Activated CD8-positive, alpha-beta memory T cell treated with anti-CD3 and anti-CD28 coated beads for 36 hours (primary cell): Measurements from ENCODE around the gene SSUH2. TPM values are rescaled to one million over a fixed set of nuclear protein-coding genes. Genes with fewer than 3 reads are reported as not detected.
"Not testable (repeated sequence)": the region's sequence is repeated elsewhere in the genome, so short reads cannot be mapped to it uniquely, and the experiment has no call there.

ENCODE experiments used
- CTCF ChIA-PET: fragments of 350-600 bp; sonication (Branson Sonifier 250); formaldehyde crosslinking; loops from one replicate; lab custom pipeline; 2021; ENCODE audit warnings: antibody characterized with exemption; lab: Charles Lee
- POLR2A ChIA-PET: fragments of 350-600 bp; sonication (Branson Sonifier 250); formaldehyde crosslinking; loops from one replicate; lab custom pipeline; 2021; ENCODE audit warnings: antibody characterized with exemption; lab: Charles Lee
- total RNA-seq, 2 experiments: library from RNA; stranded (reverse); gene quantifications; one replicate each; pipeline ENCODE4 v1.2.3, GENCODE V29; 2021

SSUH2 gene
- total RNA-seq, 2 experiments from 2014 or later = not detected

- ChIA-PET POLR2A (no interaction called here), CTCF (no interaction called here)
These were observed 48.9 kb downstream of the SSUH2 start for GRCh38 chr3:8595695-8596115.

DNA sequence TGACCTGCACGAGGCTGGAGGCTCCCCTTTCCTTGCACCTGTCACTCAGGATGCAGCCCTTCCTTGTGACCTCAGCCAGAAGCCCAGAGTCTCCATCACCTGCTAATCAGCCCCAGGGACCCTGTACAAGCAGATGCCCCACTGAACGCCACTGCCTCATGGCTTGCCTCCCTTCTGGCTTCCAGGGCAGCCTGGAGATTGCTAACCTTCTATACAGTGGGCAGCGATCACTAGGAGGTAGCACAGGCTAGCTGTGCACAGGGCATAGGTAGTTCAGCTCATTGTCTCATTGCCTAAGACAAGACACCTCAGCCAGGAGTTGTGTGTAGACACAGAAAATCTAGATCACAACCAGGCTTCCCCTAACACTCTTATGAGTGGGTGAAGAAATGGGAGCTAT, 49.3 kb downstream of the SSUH2 start:
- POLR2A ChIA-PET = no interaction called here
- CTCF ChIA-PET = no interaction called here

DNA sequence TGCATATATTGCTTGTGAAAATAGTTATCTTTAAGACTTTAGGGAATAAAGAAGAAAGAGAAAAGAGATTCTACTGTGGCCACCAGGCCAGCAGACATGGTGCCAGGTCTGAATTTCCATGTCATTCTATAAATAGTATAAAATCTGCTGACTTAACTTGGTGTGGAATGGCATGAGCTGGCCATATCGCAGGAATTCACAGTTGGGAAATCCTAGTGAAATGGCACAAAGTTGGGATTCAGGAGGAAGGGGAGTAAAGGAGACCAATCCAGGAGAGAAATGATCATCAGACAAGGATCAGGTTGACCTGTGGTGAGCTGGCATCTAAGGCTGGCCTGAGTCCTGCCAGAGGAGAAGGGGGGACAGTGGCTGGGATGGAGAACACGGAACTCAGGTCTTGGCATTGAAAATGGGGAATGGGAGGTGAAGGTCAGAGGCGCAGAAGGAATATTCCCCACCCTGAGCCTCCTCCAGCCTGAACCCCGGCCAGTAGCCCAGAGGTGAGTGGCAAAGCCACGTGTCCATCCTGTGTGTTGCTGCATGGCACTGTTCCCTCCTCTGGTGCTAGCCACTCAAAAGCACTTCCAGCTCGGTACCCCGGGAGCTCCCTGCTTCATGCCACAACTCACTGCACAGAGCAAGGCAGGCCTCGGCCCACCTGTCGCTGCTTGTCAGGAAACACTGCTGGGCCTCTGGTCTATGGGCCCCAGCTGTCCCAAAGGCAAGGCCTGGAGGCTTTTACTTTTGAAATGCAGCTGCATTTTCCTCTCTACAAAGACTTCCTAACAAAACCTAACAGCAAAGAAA, 51.4 kb downstream of the SSUH2 start:
- CTCF ChIA-PET = no interaction called here
- POLR2A ChIA-PET = no interaction called here

- POLR2A ChIA-PET = no interaction called here
- CTCF ChIA-PET = no interaction called here
These were observed 54.6 kb downstream of the SSUH2 start for GRCh38 chr3:8589880-8590556.

DNA sequence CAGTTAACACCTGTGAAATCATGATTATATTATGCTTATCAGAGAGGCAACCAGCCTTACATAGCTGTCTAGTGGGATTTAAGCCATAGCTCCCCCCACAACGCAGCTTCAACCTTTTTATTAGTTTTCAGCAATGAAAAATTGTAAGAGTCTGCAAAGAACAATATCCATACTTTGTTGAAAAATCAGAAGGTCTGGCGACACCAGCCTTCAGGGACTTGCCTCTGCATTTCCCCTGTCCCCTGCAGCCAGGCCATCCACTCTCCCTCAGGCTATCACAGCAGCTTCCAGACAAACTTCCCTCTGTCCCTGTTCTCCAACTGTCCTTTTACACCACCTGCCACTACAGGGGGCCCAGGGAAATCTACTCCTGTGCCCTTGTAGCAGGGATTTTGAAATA, 59.9 kb downstream of the SSUH2 start:
- POLR2A ChIA-PET = no interaction called here
- CTCF ChIA-PET = no interaction called here

DNA sequence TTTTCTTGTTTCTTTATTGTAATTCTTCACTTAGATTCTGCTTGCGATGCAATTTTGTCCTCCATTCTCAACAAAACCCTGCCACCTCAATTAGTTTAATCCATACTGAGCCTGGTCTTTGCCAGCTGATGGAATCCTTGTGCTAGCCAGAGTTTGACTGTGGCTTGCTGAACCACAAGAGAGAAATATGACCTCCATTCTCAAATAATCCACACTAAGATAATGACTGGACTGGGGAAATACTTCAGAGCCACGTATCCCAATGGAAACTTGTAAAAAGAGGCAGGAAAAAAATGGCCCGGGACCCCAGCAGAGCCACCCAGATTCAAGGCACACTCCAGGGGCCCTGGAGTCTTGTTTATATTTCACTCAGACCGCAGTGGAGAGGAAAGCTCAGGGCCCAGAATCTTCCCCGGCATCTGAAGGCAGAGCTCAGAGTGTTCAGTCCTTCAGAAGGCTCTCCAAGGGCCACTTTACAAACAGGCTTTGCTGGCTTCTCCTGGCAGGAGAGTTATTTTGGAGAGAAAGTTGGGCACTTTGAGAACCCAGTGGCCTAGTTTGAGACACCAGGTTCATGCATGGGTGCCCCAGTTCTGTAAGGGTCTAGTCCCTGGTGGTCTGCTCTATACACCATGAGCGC, 62.7 kb downstream of the SSUH2 start:
- ChIA-PET POLR2A (no interaction called here), CTCF (no interaction called here)

DNA sequence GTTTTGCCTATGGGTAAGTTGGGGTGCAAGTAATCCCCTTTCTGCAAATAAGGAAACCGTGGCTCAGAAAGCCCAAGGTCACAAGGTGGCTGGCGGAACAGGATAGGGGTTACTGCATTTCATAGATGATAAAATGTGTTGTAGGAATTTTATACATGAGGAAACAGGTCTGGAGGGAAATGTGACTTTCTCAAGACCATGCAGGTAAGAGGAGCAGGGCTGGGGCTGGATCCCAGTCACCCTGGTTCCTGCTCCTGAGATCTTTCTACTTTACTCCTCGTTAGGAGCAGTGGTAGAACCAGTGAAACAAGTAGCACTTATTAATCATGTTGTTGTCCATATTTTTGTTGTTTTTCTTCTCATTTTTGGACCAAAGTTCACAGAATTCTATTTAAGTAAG, 63.2 kb downstream of the SSUH2 start:
- CTCF ChIA-PET = no interaction called here
- POLR2A ChIA-PET = no interaction called here

DNA sequence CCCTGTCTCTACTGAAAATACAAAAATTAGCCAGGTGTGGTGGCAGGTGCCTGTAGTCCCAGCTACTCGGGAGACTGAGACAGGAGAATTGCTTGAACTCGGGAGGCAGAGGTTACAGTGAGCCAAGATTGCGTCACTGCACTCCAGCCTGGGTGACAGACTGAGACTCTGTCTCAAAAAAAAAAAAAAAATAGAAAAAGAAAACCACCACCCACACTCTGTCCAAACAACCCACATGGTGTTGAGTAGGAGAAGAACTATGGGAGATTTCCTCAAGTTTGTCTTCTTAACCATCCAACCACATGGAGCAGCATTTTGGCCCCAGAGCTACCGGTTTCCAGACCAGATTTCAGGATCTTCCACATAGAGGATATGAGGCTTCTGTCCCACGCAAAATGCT, 64.2 kb downstream of the SSUH2 start:
- POLR2A ChIA-PET, CTCF ChIA-PET: not testable (repeated sequence)

- POLR2A ChIA-PET = no interaction called here
These were observed 64.7 kb downstream of the SSUH2 start for GRCh38 chr3:8579943-8580342.

GRCh38 chr3:8579096-8579495, 65.5 kb downstream of the SSUH2 start:
- CTCF ChIA-PET = no interaction called here
- POLR2A ChIA-PET = no interaction called here

More at GRCh38 chr3:8579943-8580342, 64.7 kb downstream of the SSUH2 start:
- CTCF ChIA-PET = no interaction called here

- ChIA-PET POLR2A (no interaction called here), CTCF (no interaction called here)
These were observed 66.3 kb downstream of the SSUH2 start for GRCh38 chr3:8578282-8578681.

GRCh38 chr3:8576841-8577571, 67.6 kb downstream of the SSUH2 start:
- ChIA-PET POLR2A (no interaction called here), CTCF (no interaction called here)

- POLR2A ChIA-PET = no interaction called here
- CTCF ChIA-PET = no interaction called here
These were observed 68.2 kb downstream of the SSUH2 start for GRCh38 chr3:8576436-8576835.

DNA sequence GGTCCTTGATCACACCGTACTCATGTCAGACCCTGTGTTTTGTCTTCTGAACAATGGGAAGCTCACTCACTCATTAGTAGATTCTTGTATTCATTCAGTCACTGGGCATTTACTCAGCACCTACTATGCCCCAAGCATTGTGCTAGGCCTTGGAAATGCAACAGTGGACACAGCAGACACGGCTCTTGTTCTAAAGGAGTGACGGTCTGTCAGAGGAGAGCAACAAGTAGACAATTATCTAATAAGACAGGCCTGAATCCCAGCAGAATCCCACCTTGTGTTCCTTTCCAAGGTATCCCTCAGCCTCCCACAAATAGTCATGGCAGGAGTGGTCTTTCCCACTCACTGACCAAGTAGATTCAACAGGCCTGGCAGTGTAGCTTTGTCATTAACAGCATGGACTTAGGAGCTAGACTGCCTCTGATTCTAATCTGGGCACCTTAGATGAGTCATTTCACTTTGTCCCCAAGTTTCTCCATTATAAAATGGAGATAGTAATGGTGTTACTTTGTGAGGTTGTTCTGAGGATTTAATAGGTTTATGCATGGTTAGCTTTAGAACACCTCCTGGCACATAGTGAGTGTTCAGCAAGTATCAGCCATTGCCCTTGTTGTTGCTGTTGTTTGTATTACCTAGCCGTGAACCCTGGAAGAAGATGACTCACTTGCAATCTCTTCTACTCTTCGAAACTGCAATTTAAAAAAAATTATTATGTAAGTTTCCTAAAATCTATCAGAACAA, 69.1 kb downstream of the SSUH2 start:
- POLR2A ChIA-PET = no interaction called here

GRCh38 chr3:8574670-8575322, 69.8 kb downstream of the SSUH2 start:
- CTCF ChIA-PET = no interaction called here
- POLR2A ChIA-PET = no interaction called here

More for the DNA sequence above, 69.1 kb downstream of the SSUH2 start:
- CTCF ChIA-PET = no interaction called here

GRCh38 chr3:8574040-8574669, 70.4 kb downstream of the SSUH2 start:
- POLR2A ChIA-PET = no interaction called here

DNA sequence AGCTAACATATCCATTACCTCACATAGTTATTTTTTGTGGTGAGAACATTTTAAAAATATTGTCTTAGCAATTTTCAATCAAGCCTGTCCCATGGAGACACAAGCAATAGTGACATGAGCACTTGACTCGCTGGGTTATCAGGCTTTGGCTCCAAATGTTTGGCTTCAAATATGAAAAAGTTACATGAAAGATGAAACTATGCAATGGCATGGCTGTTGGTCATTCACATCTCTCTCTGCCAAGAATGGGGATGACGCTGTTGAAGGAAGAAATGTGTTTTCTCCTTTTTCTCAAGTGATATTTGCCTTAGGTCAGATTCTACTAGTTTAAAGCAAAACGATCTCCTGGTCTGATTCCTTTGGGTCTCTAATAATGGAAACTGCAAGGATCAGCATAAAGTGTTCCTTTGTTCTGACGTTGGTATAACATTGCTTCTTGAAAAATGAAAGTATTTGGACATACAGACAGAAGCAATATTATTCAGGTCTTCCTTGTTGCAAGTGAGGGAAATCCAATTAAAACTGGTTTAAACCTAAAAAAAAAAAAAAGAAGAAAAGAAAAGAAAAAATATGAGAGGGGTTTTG, 71.2 kb downstream of the SSUH2 start:
- CTCF ChIA-PET = no interaction called here
- POLR2A ChIA-PET = no interaction called here

More at GRCh38 chr3:8574040-8574669, 70.4 kb downstream of the SSUH2 start:
- CTCF ChIA-PET = no interaction called here

- ChIA-PET CTCF (interaction anchor here (1.5 kb wide), 1 partner anchor 13 kb away, joined by 3 read pairs; no protein-coding TSS in a partner anchor), POLR2A (no interaction called here)
These were observed 73.3 kb downstream of the SSUH2 start for GRCh38 chr3:8571256-8571655.
